GM19395 (cell line): ENCODE results near the gene WDR82.

Source experiments
- ATAC-seq: cut with Tn5 transposase; IDR thresholded peaks from one replicate; pipeline ENCODE4 v1.9.1; 2021; ENCODE audit warnings: mild to moderate bottlenecking, moderate library complexity; ENCODE audit not compliant: unreplicated experiment

The WDR82 gene

GRCh38 chr3:52259448-52259847 lies 19.0 kb downstream of the WDR82 start:
- ATAC-seq: no peak

- no peak for ATAC-seq
Observed at GRCh38 chr3:52259035-52259434, 19.4 kb downstream of the WDR82 start.

GRCh38 chr3:52257911-52258310 lies 20.5 kb downstream of the WDR82 start:
- ATAC-seq: no peak

GRCh38 chr3:52256622-52257021 lies 21.8 kb downstream of the WDR82 start:
- no peak for ATAC-seq

- ATAC-seq: no peak
Observed at GRCh38 chr3:52256159-52256558, 22.3 kb downstream of the WDR82 start.

GRCh38 chr3:52254608-52255007 lies 23.8 kb downstream of the WDR82 start:
- ATAC-seq: no peak

GRCh38 chr3:52253314-52254304 lies 24.8 kb downstream of the WDR82 start:
- peak; percentile 97 for ATAC-seq

GRCh38 chr3:52250122-52250521 lies 28.3 kb downstream of the WDR82 start:
- no peak for ATAC-seq

- ATAC-seq: no peak
Observed at GRCh38 chr3:52249683-52250082, 28.8 kb downstream of the WDR82 start.

- no peak for ATAC-seq
Observed at GRCh38 chr3:52248816-52249547, 29.5 kb downstream of the WDR82 start.

GRCh38 chr3:52248165-52248541 lies 30.3 kb downstream of the WDR82 start:
- ATAC-seq: no peak

GRCh38 chr3:52247409-52248164 lies 30.9 kb downstream of the WDR82 start:
- ATAC-seq: no peak

GRCh38 chr3:52246728-52247408 lies 31.6 kb downstream of the WDR82 start:
- no peak for ATAC-seq

GRCh38 chr3:52246264-52246620 lies 32.2 kb downstream of the WDR82 start:
- no peak for ATAC-seq

- ATAC-seq: no peak
Observed at GRCh38 chr3:52245322-52246263, 32.9 kb downstream of the WDR82 start, which contains the start of gene PPM1M. Gene PPM1M (plus strand): TSS chr3:52245759. CDS start chr3:52245825, 66 bp downstream.

GRCh38 chr3:52243791-52244628 lies 34.4 kb downstream of the WDR82 start:
- peak; percentile 48 for ATAC-seq

GRCh38 chr3:52242039-52242438 lies 36.4 kb downstream of the WDR82 start:
- no peak for ATAC-seq

- no peak for ATAC-seq
Observed at GRCh38 chr3:52240886-52241370, 37.5 kb downstream of the WDR82 start.
